Calu3 (cell line): Measurements from ENCODE around the gene SYPL1. TPM values are rescaled to one million over a fixed set of nuclear protein-coding genes. Genes with fewer than 3 reads are reported as not detected.

Experiments
- BruUV-seq: library from RNA; stranded (reverse); fragments of 400-500 nt; replicated peaks from 2 replicates; lab custom pipeline; 2021; lab: Mats Ljungman, UMichigan
- CTCF ChIA-PET: fragments of 300-600 bp; sonication (Branson Sonifier 250); formaldehyde crosslinking; loops from one replicate; lab custom pipeline; 2022; ENCODE audit warnings: antibody characterized with exemption; lab: Charles Lee
- DNase-seq: peaks from one replicate; pipeline ENCODE4 v3.0.0; 2022
- H3K27ac Mint-ChIP-seq: one replicate; pipeline ENCODE4 v1.8.0; 2022; ENCODE audit warnings: mixed read lengths; ENCODE audit not compliant: unreplicated experiment
- H3K27me3 Mint-ChIP-seq: one replicate; pipeline ENCODE4 v1.8.0; 2022; ENCODE audit warnings: mixed read lengths; ENCODE audit not compliant: unreplicated experiment
- H3K36me3 Mint-ChIP-seq: one replicate; pipeline ENCODE4 v1.8.0; 2022; ENCODE audit warnings: mild to moderate bottlenecking, moderate library complexity, mixed read lengths; ENCODE audit not compliant: insufficient read depth, unreplicated experiment
- H3K4me1 Mint-ChIP-seq: one replicate; pipeline ENCODE4 v1.8.0; 2022; ENCODE audit warnings: mild to moderate bottlenecking, low read depth, mixed read lengths; ENCODE audit not compliant: unreplicated experiment
- H3K4me3 Mint-ChIP-seq: one replicate; pipeline ENCODE4 v1.8.0; 2022; ENCODE audit warnings: mild to moderate bottlenecking, low read depth, moderate library complexity, mixed read lengths; ENCODE audit not compliant: unreplicated experiment
- H3K9me3 Mint-ChIP-seq: one replicate; pipeline ENCODE4 v1.8.0; 2022; ENCODE audit warnings: low read depth, mixed read lengths; ENCODE audit not compliant: unreplicated experiment
- CTCF ChIP-seq: fragments of 200-600 bp; IDR thresholded peaks from one replicate; pipeline ENCODE4 v1.8.0; 2022; ENCODE audit warnings: antibody characterized with exemption; ENCODE audit not compliant: unreplicated experiment
- intact Hi-C: fragments of 100-400 bp; cut with micrococcal nuclease; formaldehyde crosslinking; loops from one replicate; pipeline ENCODE4 v1.10.0; 2022; ENCODE audit not compliant: unreplicated experiment
- total RNA-seq: library from RNA; stranded (reverse); gene quantifications from 2 replicates; pipeline ENCODE4 v1.2.3, GENCODE V29; 2022

The SYPL1 gene
- total RNA-seq, 1 experiment from 2014 or later = 88.3 TPM

GRCh38 chr7:106119719-106120118 is 7.6 kb upstream of the SYPL1 start:
- CTCF ChIA-PET = interaction anchor here (0.6 to 1.1 kb wide), 2 partner anchors 12 to 48 kb away, joined by 3 to 4 read pairs; no protein-coding TSS in a partner anchor
- intact Hi-C loops = no loop called here
- Mint-ChIP-seq H3K36me3 (no peaks in the 10 kb centered on the region), H3K27ac (no peak overlapping the region), H3K27me3 (no peaks in the 10 kb centered on the region), H3K4me1 (no peaks in the 10 kb centered on the region), H3K4me3 (no peak overlapping the region), H3K9me3 (no peaks in the 10 kb centered on the region)
- TF ChIP-seq CTCF = no peak
- no TSS peak for BruUV-seq
- DNase-seq = no peak

GRCh38 chr7:106117786-106118544 is 5.9 kb upstream of the SYPL1 start:
- Mint-ChIP-seq H3K4me1 (no peaks in the 10 kb centered on the region), H3K36me3 (no peaks in the 10 kb centered on the region), H3K27me3 (no peaks in the 10 kb centered on the region), H3K27ac (no peak overlapping the region), H3K9me3 (no peaks in the 10 kb centered on the region), H3K4me3 (no peak overlapping the region)
- DNase-seq = no peak
- intact Hi-C loops = no loop called here
- BruUV-seq = no TSS peak
- no peak for TF ChIP-seq CTCF
- CTCF ChIA-PET = interaction anchor here (0.6 kb wide), 1 partner anchor 14 kb away, joined by 4 read pairs; no protein-coding TSS in a partner anchor

- H3K36me3 Mint-ChIP-seq = peaks cover 17% of the 10 kb centered on the region
- no peak for DNase-seq
Observed at GRCh38 chr7:106116161-106116704, 4.1 kb upstream of the SYPL1 start.

More at GRCh38 chr7:106116161-106116704, 4.1 kb upstream of the SYPL1 start:
- CTCF ChIA-PET = interaction anchor here (0.6 kb wide), 2 partner anchors 38 to 119 kb away, joined by 3 to 5 read pairs; no protein-coding TSS in a partner anchor
- Mint-ChIP-seq H3K4me3 (no peak overlapping the region), H3K4me1 (no peaks in the 10 kb centered on the region), H3K9me3 (no peaks in the 10 kb centered on the region), H3K27me3 (no peaks in the 10 kb centered on the region), H3K27ac (no peak overlapping the region)
- TF ChIP-seq CTCF = no peak
- no TSS peak for BruUV-seq
- intact Hi-C loops = no loop called here
